NCI-H460 (cell line): ENCODE data around the gene FAM20C. TPM values are rescaled to one million over a fixed set of nuclear protein-coding genes. Genes with fewer than 3 reads are reported as not detected.

Source experiments
- DNase-seq: peaks from one replicate; pipeline ENCODE4 v3.0.0-alpha.2; 2016; ENCODE audit warnings: low read depth; ENCODE audit errors: extremely low read depth
- total RNA-seq: library from RNA; depleted of rRNA; stranded (reverse); fragments of >200 nt; shearing (Covaris generic); gene quantifications from 2 replicates; pipeline ENCODE4 v1.2.3, GENCODE V29; 2014

The FAM20C gene
- total RNA-seq, 1 experiment from 2014 or later = 10.3 TPM

- DNase-seq = no peak
Observed at GRCh38 chr7:297611-298374, 105.4 kb downstream of the FAM20C start.

- DNase-seq = no peak
Observed at GRCh38 chr7:298375-298702, 106.0 kb downstream of the FAM20C start.

GRCh38 chr7:298743-299142 lies 106.4 kb downstream of the FAM20C start:
- DNase-seq = no peak

GRCh38 chr7:299169-299568 lies 106.8 kb downstream of the FAM20C start:
- no peak for DNase-seq

GRCh38 chr7:299628-300027 lies 107.3 kb downstream of the FAM20C start:
- no peak for DNase-seq

- no peak for DNase-seq
Observed at GRCh38 chr7:300048-300447, 107.7 kb downstream of the FAM20C start.

- no peak for DNase-seq
Observed at GRCh38 chr7:300546-301290, 108.3 kb downstream of the FAM20C start.

- no peak for DNase-seq
Observed at GRCh38 chr7:301291-302053, 109.1 kb downstream of the FAM20C start.

- no peak for DNase-seq
Observed at GRCh38 chr7:302054-302992, 110.0 kb downstream of the FAM20C start.

GRCh38 chr7:303425-303824 lies 111.1 kb downstream of the FAM20C start:
- no peak for DNase-seq

- no peak for DNase-seq
Observed at GRCh38 chr7:303884-304573, 111.7 kb downstream of the FAM20C start.

GRCh38 chr7:304574-305409 lies 112.4 kb downstream of the FAM20C start:
- no peak for DNase-seq

GRCh38 chr7:305410-306151 lies 113.2 kb downstream of the FAM20C start:
- DNase-seq = no peak

GRCh38 chr7:307970-308369 lies 115.6 kb downstream of the FAM20C start:
- no peak for DNase-seq

- no peak for DNase-seq
Observed at GRCh38 chr7:309586-310228, 117.3 kb downstream of the FAM20C start.
